ENCODE data around the gene UBR4.
"Not testable (repeated sequence)": the region's sequence is repeated elsewhere in the genome, so short reads cannot be mapped to it uniquely, and the experiment has no call there.

Gene UBR4

GRCh38 chr1:19220080-19220846 is 10.2 kb upstream of the UBR4 start:
- no peak for DNase-seq

GRCh38 chr1:19219451-19219850 is 9.4 kb upstream of the UBR4 start:
- no peak for DNase-seq

- not testable (repeated sequence) for DNase-seq
These were observed 6.5 kb upstream of the UBR4 start for GRCh38 chr1:19216585-19216984.

- no peak for DNase-seq
These were observed 3.5 kb upstream of the UBR4 start for GRCh38 chr1:19213580-19213979.

GRCh38 chr1:19212167-19212566 is 2.1 kb upstream of the UBR4 start:
- no peak for DNase-seq

GRCh38 chr1:19210772-19211549 is 895 bp upstream of the UBR4 start:
- no peak for DNase-seq

GRCh38 chr1:19209439-19209989 is 552 bp downstream of the UBR4 start:
- DNase-seq = peak in 13 of 56 donors; percentile 25 to 51 (median 40)

- no peak for DNase-seq
These were observed 1.2 kb downstream of the UBR4 start for GRCh38 chr1:19208710-19209438.

GRCh38 chr1:19206947-19207346 is 3.1 kb downstream of the UBR4 start:
- DNase-seq = no peak

- DNase-seq = no peak
These were observed 4.2 kb downstream of the UBR4 start for GRCh38 chr1:19205845-19206244.

- DNase-seq = no peak
These were observed 4.7 kb downstream of the UBR4 start for GRCh38 chr1:19205403-19205802.

- DNase-seq = no peak
These were observed 5.4 kb downstream of the UBR4 start for GRCh38 chr1:19204446-19205266.

GRCh38 chr1:19203440-19203839 is 6.6 kb downstream of the UBR4 start:
- no peak for DNase-seq

- no peak for DNase-seq
These were observed 7.7 kb downstream of the UBR4 start for GRCh38 chr1:19202396-19202795.

GRCh38 chr1:19199969-19200604 is 10.0 kb downstream of the UBR4 start:
- no peak for DNase-seq

- no peak for DNase-seq
These were observed 10.6 kb downstream of the UBR4 start for GRCh38 chr1:19199329-19199968.

- no peak for DNase-seq
These were observed 11.2 kb downstream of the UBR4 start for GRCh38 chr1:19198820-19199219.

GRCh38 chr1:19197845-19198244 is 12.2 kb downstream of the UBR4 start:
- DNase-seq = no peak

- DNase-seq = no peak
These were observed 13.7 kb downstream of the UBR4 start for GRCh38 chr1:19196331-19196730.

- DNase-seq = no peak
These were observed 17.1 kb downstream of the UBR4 start for GRCh38 chr1:19193004-19193403.

Data from nucleus accumbens (tissue), 56 donors.